ENCODE data around the gene NELL2. TPM values are rescaled to one million over a fixed set of nuclear protein-coding genes. Genes with fewer than 3 reads are reported as not detected.
"Not testable (repeated sequence)": the region's sequence is repeated elsewhere in the genome, so short reads cannot be mapped to it uniquely, and the experiment has no call there.

The NELL2 gene
- total RNA-seq, 2 donors from 2014 or later = 5.8 to 7.2 TPM

GRCh38 chr12:44837114-44837755 is 38.9 kb downstream of the NELL2 start:
- intact Hi-C loops (cut with DNase I) = no loop called here
- no peak for TF ChIP-seq POLR2AphosphoS5 (IDR thresholded peaks at IDR 0.05)
- TF ChIP-seq POLR2A (IDR thresholded peaks at IDR 0.05) = no peak
- no peak for TF ChIP-seq CTCF (IDR thresholded peaks at IDR 0.05)
- 66% methylated on average over 5 of the region's 5 CpGs for WGBS

GRCh38 chr12:44835641-44836379 is 40.3 kb downstream of the NELL2 start:
- Histone ChIP-seq H3K4me1 (replicated peaks) (no peaks in the 10 kb centered on the region), H3K27ac (no peak overlapping the region), H3K36me3 (no peaks in the 10 kb centered on the region), H3K27me3 (replicated peaks; ENCODE audit: insufficient read depth) (no peaks in the 10 kb centered on the region), H3K9me3 (no peaks in the 10 kb centered on the region), H3K4me3 (no peak overlapping the region)
- DNase-seq (ENCODE audit: low spot score) = no peak
- intact Hi-C loops (cut with DNase I) = no loop called here
- TF ChIP-seq POLR2AphosphoS5 (IDR thresholded peaks at IDR 0.05) = no peak
- no peak for TF ChIP-seq POLR2A (IDR thresholded peaks at IDR 0.05)
- no peak for TF ChIP-seq CTCF (IDR thresholded peaks at IDR 0.05)
- WGBS = 38% methylated on average over 5 of the region's 5 CpGs

More at GRCh38 chr12:44837114-44837755, 38.9 kb downstream of the NELL2 start:
- Histone ChIP-seq H3K27me3 (replicated peaks; ENCODE audit: insufficient read depth) (no peaks in the 10 kb centered on the region), H3K27ac (no peak overlapping the region), H3K4me1 (replicated peaks) (no peaks in the 10 kb centered on the region), H3K9me3 (no peaks in the 10 kb centered on the region), H3K36me3 (no peaks in the 10 kb centered on the region), H3K4me3 (no peak overlapping the region)
- no peak for DNase-seq (ENCODE audit: low spot score)

- H3K4me3 ChIP-seq; intact Hi-C loops (cut with DNase I): not testable (repeated sequence)
Observed at GRCh38 chr12:44834996-44835395, 41.1 kb downstream of the NELL2 start.

GRCh38 chr12:44833561-44833960 is 42.6 kb downstream of the NELL2 start:
- no peak overlapping the region for H3K27ac ChIP-seq
- intact Hi-C loops (cut with DNase I) = no loop called here
- no peaks in the 10 kb centered on the region for H3K9me3 ChIP-seq
- no peaks in the 10 kb centered on the region for H3K27me3 ChIP-seq (replicated peaks; ENCODE audit: insufficient read depth)
- 64% methylated on average over 5 of the region's 5 CpGs for WGBS
- no peak for DNase-seq (ENCODE audit: low spot score)
- TF ChIP-seq POLR2AphosphoS5 (IDR thresholded peaks at IDR 0.05) (no peak), POLR2A (IDR thresholded peaks at IDR 0.05) (no peak), CTCF (IDR thresholded peaks at IDR 0.05) (no peak)
- H3K4me1 ChIP-seq (replicated peaks) = no peaks in the 10 kb centered on the region
- no peaks in the 10 kb centered on the region for H3K36me3 ChIP-seq
- no peak overlapping the region for H3K4me3 ChIP-seq

More at GRCh38 chr12:44834996-44835395, 41.1 kb downstream of the NELL2 start:
- WGBS = 77% methylated on average over 6 of the region's 7 CpGs
- not testable (repeated sequence) for DNase-seq (ENCODE audit: low spot score); H3K27me3 ChIP-seq (replicated peaks; ENCODE audit: insufficient read depth); H3K27ac ChIP-seq; H3K4me1 ChIP-seq (replicated peaks); H3K36me3 ChIP-seq; H3K9me3 ChIP-seq

- Histone ChIP-seq H3K4me3 (no peak overlapping the region), H3K27ac (no peak overlapping the region), H3K9me3 (no peaks in the 10 kb centered on the region), H3K27me3 (replicated peaks; ENCODE audit: insufficient read depth) (no peaks in the 10 kb centered on the region), H3K36me3 (no peaks in the 10 kb centered on the region), H3K4me1 (replicated peaks) (no peaks in the 10 kb centered on the region)
- TF ChIP-seq CTCF (IDR thresholded peaks at IDR 0.05) (no peak), POLR2A (IDR thresholded peaks at IDR 0.05) (no peak), POLR2AphosphoS5 (IDR thresholded peaks at IDR 0.05) (no peak)
- intact Hi-C loops (cut with DNase I) = no loop called here
- WGBS = 63% methylated on average over 1 of the region's 1 CpG
- no peak for DNase-seq (ENCODE audit: low spot score)
Observed at GRCh38 chr12:44830566-44831055, 45.5 kb downstream of the NELL2 start.
